ENCODE results near the gene YIPF4.

DNA sequence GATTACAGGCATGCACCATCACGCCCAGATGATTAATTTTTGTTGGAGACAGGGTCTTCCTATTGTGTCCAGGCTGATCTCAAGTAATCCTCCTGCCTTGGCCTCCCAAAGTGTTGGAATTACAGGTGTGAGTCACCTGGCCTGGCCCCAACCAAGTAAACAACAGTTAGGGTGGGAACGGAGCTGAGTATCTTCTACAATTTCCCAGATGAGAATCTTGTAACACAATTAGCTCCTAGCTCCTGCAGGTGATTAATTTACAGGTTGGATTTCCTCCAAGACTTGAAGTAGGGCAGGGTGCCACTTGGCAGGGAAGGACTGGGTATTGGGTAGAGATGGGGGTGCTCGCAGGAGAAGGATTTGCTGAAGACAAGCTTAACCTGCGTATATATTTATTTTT is 30.8 kb upstream of the YIPF4 start:
- TF ChIP-seq, protein P1, sequence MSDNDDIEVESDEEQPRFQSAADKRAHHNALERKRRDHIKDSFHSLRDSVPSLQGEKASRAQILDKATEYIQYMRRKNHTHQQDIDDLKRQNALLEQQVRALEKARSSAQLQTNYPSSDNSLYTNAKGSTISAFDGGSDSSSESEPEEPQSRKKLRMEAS (IDR thresholded peaks at IDR 0.05), result no peak
- TF ChIP-seq YY1 (IDR thresholded peaks at IDR 0.05; ENCODE audit: low read depth), result no peak
- TF ChIP-seq CEBPB (IDR thresholded peaks at IDR 0.05), result no peak
- TF ChIP-seq TAF1 (IDR thresholded peaks at IDR 0.05; ENCODE audit: low read depth), result no peak
- TF ChIP-seq, protein P2, sequence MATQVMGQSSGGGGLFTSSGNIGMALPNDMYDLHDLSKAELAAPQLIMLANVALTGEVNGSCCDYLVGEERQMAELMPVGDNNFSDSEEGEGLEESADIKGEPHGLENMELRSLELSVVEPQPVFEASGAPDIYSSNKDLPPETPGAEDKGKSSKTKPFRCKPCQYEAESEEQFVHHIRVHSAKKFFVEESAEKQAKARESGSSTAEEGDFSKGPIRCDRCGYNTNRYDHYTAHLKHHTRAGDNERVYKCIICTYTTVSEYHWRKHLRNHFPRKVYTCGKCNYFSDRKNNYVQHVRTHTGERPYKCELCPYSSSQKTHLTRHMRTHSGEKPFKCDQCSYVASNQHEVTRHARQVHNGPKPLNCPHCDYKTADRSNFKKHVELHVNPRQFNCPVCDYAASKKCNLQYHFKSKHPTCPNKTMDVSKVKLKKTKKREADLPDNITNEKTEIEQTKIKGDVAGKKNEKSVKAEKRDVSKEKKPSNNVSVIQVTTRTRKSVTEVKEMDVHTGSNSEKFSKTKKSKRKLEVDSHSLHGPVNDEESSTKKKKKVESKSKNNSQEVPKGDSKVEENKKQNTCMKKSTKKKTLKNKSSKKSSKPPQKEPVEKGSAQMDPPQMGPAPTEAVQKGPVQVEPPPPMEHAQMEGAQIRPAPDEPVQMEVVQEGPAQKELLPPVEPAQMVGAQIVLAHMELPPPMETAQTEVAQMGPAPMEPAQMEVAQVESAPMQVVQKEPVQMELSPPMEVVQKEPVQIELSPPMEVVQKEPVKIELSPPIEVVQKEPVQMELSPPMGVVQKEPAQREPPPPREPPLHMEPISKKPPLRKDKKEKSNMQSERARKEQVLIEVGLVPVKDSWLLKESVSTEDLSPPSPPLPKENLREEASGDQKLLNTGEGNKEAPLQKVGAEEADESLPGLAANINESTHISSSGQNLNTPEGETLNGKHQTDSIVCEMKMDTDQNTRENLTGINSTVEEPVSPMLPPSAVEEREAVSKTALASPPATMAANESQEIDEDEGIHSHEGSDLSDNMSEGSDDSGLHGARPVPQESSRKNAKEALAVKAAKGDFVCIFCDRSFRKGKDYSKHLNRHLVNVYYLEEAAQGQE (IDR thresholded peaks at IDR 0.05; ENCODE audit: low read depth), result no peak
- TF ChIP-seq, protein P3, sequence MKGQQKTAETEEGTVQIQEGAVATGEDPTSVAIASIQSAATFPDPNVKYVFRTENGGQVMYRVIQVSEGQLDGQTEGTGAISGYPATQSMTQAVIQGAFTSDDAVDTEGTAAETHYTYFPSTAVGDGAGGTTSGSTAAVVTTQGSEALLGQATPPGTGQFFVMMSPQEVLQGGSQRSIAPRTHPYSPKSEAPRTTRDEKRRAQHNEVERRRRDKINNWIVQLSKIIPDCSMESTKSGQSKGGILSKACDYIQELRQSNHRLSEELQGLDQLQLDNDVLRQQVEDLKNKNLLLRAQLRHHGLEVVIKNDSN (IDR thresholded peaks at IDR 0.05), result no peak
- TF ChIP-seq NFIC (IDR thresholded peaks at IDR 0.05), result peak; percentile 52
- no peak for TF ChIP-seq CREB1 (IDR thresholded peaks at IDR 0.05; ENCODE audit: low read depth)
